ENCODE results near the gene CSNK1G3.

Gene CSNK1G3

DNA sequence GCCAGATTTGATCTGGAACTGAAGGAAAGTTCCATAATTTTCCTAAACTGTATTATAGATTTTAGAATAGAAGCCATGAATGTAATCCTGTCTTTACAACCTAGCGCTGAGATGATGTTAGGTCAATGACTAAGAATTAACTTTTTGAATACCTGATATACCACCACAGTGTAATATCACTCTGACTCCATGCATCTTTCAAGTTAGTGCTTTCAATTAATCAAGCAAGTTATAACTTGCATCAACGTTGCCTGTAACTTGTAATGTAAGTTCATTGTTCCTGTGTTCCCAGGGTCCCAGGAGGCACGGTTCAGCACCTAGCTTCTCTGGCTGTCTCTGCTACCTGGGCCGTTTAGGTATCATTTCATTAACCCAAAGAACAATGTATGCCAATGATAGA lies 139.3 kb downstream of the CSNK1G3 start:
- no peak for DNase-seq

- DNase-seq, result no peak
These were observed 147.0 kb downstream of the CSNK1G3 start for GRCh38 chr5:123659011-123659410.

- DNase-seq, result peak; percentile 34
These were observed 147.5 kb downstream of the CSNK1G3 start for GRCh38 chr5:123659495-123659894.

- DNase-seq, result no peak
These were observed 153.0 kb downstream of the CSNK1G3 start for GRCh38 chr5:123664961-123665360.

GRCh38 chr5:123665822-123666371 lies 153.9 kb downstream of the CSNK1G3 start:
- DNase-seq, result no peak
